Stimulated activated CD8-positive, alpha-beta memory T cell treated with anti-CD3 and anti-CD28 coated beads, Interleukin-2, amount 100 ng/mL, for 1 hour (primary cell): ENCODE data around the gene DLG2.
"Not testable (repeated sequence)": the region's sequence is repeated elsewhere in the genome, so short reads cannot be mapped to it uniquely, and the experiment has no call there.

ENCODE experiments used
- DNase-seq, 2 donors: peaks; one replicate each; pipeline ENCODE4 v3.0.0-alpha.2; 2020; ENCODE audit warnings: low read depth in 2 of 2

DLG2 gene

DNA sequence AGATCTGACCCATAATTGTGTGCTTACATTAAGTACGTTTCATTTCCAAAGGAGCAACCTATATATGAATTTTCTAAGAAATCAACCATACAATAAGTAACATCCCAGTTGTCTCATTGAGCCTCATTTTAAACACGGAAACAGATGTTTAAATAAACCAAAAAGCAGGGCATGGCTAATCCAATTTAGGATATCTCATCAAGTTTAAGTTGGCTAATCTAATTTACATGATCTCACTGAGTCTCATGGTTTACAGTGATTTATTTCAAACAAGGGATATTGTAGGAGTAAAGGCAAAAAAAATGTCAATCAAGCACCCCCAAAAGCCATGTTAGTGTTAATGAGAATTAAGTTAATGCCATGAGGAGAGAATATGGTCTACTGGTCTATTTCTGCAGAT, 1841.2 kb downstream of the DLG2 start:
- no peak for DNase-seq

DNA sequence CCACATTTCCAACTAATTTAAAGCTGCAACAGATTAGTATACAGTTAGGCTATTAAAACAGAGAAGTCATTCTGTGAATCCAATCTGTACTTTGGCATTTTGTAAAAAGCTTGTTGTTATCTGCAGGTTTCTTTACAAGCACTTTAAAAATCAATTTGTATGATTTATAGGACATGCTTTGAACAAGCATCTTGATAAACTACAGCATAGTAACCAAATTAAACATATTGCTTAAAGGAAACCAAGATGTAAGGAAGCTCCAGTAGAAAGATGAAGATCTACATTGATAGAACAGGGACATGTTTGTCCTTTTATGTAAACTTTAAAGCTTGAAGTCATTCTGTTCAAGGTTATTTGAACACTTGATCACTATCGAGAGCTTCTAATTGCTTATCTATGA, 1842.7 kb downstream of the DLG2 start:
- DNase-seq, result no peak

DNA sequence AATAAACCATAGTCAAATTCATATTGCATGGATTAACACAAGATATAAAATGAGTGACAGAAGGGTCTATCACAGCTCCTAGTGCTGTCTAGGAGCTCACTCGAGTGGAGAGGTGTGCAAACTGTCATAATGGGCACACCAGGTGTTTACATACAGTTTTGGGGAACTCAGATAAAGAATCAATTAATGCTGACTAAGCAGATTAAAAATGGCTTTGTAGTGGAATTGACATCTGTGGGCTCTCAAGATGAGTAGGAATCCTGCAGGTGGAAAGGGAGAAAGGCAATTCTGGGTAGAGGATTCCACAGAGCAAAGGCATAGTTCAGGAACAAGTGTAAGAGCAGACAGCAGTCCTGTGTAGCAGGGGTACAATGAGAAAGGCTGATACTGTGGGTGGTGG, 1844.8 kb downstream of the DLG2 start:
- no peak for DNase-seq

DNA sequence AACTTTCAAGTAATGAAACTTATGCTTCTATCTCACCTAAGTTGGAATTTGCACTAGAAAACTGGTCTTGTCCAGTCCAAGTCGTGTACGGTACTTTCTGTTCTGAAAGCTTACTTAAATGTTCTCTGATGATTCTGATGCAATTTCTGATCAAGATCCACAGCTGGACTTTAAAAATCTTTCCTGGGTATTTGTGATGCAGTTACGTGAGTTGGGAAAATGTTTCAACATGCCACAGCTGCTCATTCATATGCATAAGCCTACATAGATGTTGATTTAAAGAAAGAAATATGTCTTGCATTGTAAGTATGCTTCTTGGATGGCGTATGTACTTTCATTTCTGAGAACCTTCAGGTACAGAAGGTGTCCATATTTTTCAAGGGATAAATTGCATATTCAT, 1847.3 kb downstream of the DLG2 start:
- DNase-seq, result no peak

DNA sequence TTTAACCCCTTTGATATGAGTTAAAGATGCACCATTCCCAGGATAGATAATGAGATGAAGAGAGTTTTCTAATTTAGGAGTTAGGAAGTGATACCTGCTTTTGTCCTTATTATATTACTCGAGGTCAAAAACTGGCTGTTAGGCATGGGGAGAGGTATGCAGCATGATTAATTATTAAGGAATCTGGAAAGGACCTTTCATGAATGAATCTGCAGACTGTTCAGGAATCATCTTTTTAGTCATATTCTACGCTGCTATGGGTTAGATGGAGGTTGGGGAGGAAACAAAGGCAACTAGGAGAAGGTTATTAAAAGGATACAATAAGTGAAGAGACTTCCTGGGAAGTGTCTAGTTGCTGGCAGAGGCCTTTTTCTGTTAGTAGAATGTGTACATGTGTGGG, 1848.5 kb downstream of the DLG2 start:
- no peak for DNase-seq

DNA sequence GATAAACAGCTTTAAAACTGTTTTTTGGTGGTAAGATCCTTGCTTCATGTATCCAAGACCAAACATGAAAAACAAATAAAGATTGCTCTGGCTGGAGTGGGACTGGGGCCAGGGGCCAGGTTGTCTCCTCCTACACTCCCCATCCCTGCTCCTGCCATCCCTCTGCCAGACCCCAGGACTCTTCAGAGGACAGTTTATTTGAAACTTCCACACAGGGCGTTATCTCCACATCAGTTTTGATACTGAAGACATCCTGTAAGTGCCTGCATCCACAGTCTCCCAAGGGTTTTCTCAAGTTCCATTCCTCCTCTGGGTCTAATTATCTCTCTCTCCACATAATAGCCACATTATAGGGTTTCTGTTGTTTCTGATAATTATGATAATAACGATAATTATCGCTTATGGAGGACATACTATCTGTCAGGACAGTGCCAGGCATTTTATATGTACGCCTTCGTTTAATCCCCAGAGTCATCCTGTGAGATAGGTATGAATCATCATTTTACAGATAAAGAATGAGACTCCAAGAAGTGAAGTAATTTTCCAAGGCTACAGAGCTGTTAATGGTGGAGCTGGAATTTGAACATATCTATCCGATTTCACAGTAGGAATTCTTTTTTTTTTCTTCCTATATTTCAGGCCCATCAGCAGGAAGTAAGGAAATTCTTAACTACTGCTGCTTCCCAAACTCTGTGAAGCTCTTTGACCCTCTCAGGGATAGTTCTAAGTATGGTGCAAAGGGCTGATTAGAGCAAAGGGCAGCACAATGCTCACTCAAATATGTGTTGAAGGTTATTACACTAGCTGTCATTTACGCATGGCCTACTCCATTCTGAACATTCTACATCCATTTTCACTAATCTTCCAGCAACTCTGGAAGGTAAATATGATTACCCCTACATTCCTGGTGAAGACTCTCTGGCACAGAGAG, 1852.9 kb downstream of the DLG2 start:
- DNase-seq, result no peak

DNA sequence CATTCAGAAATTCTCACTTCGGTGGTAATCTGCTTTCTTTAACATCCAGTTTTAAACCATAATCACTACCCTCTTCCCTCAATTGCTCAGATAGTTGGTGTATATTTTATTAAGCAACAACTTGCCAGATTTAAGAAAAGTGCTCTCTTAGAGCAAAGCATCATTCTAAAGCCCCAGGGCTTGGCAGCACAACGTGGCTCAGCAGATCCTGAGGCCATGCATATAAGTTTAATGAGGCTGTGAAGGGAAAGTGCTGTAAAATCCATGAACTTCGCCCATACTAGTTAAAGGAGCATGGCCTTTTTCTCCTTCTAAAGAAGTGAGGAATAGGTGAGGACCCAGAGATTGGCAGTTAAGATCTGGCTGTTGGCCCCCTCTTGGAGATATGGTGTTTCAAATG, 1858.7 kb downstream of the DLG2 start:
- no peak for DNase-seq

DNA sequence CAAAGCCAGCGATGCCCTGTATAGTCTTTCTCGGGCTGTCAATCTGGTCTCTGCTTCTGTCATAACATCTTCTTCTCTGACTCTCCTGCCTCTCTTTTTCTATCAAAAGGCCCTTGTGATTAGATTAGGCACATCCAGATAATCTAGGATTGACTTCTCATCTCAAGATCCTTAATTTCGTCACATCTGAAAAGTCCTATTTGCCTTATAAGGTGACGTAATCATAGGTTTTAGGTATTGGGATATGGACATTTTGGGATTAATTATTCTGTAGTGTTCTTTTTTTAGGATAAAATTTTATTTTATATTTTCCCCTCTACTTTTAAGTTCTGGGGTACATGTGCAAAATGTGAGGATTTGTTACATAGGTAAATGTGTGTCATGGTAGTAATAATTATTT, 1860.2 kb downstream of the DLG2 start:
- DNase-seq, result no peak

DNA sequence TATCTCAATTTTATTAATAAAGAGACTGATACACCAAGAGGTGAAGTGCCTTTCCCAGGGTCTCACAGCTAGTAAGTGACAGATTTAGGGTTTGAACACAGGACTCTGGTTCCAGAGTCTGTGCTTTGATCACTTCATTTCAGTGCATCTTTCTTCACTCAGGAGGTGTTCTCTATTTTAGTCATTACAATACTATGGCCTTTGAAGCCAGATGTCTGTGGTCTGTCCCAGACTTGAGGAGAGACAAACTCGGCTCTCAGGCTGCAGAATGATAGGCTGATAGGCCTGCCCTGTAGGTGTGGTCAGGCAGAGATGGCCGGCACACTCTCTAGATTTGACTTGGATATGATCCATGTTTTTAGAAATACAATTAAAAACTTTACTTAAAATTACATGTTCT, 1862.5 kb downstream of the DLG2 start:
- DNase-seq, result no peak

DNA sequence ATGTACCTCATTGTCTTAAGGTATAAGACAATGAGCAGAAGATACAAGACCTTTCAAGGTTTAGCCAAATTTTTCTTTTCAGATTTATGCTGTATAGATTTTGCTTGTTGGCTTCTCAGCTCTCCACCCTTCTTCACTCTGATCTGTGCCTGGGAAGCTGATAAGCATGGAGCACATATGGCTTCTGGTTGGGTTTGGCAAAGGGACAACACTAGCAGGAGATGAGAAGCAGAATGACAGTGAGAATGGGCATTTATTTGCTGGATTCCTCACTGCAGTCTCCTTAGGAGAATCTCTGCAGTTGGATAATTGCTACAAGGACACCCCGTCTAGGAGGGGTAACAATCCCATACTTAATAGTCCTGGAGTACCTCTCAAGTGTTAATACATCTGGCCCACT, 1866.2 kb downstream of the DLG2 start:
- DNase-seq, result no peak

DNA sequence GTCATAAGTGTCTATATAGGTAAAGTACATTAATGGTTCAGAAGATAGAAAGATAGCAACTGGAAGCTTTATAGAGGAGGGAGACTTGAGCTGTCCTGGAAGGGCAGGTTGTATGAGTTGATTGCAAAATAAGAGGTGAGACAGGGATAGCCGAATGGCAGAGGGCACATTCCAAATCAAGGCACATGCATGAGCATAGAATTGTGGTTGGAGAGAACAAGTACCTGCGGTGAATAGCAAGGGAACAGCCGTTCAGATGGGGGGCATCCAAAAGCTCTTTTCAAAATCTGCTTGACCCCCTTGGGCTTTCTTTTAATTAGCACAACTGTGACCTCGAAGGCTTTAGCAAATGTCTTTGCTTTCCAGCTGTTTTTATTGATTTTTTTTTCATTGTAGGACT, 1868.0 kb downstream of the DLG2 start:
- DNase-seq, result no peak

DNA sequence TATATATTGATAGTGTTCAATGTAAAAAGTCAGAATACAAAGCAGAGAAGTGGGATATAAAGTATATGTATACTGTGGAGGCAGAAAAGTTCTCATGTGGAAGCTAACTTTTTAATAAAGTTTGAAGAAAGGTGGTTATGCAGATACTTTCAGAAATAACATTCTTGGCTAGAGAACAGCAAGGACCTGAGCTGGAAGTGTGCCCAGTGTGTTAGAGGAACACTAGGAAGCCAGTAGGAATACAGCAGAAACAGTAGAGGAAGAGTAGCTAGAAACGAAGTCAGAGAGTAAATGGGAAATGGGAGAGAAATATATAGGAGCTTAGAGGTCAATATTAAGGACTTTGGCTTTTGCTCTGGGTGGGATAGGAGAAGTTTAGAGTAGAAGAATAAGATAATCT, 1876.1 kb downstream of the DLG2 start:
- no peak for DNase-seq

DNA sequence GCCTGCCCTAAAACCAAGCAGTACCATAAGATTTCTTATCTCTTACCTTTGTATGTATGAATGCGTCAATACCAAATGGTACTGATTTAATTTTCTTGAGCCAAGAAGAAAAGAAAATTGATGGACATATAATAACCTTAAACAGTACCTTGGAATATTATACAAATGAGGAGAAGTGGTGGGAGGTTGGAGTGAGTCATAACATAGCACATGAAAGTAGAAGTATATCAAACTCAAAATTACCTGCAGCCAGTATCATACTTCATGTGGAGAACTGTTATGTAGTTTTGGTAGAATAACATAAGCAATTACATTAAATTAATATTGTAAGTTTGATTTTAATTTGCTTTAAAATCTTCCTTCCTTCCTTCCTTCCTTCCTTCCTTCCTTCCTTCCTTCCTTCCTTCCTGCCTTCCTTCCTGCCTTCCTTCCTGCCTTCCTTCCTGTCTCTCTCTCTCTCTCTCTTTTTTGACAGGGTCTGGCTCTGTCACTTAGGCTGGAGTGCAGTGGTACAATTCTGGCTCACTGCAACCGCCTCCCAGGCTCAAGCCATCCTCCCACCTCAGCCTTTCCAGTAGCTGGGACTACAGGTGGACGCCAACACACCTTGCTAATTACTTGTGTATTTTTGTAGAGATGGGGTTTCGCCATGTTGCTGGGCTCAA, 1880.1 kb downstream of the DLG2 start:
- no peak for DNase-seq

DNA sequence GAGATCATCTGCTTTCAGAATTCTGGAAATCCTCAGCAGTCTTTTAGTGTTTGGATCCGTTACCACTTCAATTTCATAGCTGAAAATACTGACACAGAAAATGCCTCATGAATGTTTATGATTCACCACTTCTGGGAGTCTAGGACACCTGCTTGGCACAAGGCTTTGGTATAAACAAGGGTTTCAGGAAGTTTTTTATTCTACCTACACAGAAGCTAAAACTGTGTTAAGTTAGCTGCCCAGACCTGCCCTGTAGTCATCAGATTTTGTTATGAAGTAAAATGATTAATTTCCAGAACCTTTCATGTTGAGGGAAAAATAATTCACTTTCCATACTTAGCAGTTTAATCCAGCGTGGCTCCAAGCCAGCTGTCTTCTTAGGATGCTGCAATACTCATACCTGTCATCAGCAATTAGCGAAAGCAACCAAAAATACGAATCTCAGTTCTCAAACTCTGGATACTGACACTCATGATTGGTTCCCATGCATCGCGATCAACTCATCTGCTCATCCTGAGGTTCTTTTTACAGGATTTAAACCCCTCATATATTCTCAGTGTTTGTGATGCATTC, 1882.4 kb downstream of the DLG2 start:
- DNase-seq, result no peak

DNA sequence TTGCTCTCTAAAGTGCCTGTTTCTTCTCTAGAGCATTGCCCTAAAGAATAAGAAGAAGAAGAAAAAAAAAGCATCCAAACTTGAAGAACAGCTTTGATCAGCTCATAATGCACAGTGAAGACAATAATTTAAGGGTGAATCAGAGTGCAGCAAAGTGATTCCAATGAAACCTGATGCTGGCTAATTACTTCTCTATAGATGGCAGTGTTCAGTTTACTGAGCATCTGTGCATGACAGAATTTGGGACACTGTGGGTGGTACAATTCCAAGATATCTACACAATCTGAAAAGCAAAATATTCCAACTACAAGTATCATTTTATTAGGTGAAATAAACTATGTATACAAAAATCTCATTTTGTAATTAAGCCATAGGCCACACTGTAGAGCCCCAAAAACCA, 1890.5 kb downstream of the DLG2 start:
- DNase-seq, result no peak

DNA sequence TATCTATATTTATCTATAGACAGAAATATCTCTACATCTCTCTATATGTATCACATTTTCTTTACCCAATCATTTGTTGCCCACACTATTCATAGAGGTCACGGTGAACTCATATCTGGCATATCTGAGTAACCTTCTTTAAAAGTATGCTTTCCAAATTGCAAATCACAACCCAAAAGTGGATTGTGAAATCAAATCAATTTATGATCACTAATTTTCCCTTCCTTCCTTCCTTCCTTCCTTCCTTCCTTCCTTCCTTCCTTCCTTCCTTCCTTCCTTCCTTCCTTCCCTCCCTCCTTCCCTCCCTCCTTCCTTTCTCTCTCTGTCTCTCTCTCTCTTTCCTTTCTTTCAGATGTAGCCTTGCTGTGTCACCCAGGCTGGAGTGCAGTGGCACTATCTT, 1893.0 kb downstream of the DLG2 start:
- DNase-seq, result no peak

DNA sequence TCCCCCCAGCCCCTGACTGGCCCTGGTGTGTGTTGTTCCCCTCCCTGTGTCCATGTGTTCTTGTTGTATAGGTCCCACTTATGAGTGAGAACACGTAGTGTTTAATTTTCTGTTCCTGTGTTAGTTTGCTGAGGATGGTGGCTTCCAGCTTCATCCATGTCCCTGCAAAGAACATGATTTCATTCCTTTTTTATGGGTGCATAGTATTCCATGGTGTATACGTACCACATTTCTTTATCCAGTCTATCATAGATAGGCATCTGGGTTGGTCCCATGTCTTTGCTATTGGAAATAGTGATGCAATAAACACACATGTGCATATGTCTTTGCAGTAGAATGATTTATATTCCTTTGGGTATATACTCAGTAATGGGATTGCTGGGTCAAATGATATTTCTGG, 1895.9 kb downstream of the DLG2 start:
- not testable (repeated sequence) for DNase-seq

DNA sequence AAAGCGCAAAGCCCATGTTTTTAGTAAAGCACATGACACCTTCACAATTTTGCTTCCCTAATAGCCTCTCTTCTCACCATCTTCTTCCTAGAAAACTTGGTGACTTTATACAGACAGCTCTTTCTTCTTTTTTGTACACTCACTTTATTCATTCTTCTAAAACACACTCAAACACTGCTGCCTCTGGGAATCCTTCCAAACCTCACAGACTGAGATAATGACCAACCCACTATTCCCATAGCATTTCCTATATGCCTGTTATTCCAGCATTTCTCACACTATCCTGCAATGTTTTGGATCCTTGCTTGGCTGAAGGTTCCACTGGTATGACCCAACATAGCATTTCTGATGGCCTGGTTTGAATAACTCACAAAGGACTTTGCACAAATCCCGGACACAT, 1898.9 kb downstream of the DLG2 start:
- DNase-seq, result no peak

DNA sequence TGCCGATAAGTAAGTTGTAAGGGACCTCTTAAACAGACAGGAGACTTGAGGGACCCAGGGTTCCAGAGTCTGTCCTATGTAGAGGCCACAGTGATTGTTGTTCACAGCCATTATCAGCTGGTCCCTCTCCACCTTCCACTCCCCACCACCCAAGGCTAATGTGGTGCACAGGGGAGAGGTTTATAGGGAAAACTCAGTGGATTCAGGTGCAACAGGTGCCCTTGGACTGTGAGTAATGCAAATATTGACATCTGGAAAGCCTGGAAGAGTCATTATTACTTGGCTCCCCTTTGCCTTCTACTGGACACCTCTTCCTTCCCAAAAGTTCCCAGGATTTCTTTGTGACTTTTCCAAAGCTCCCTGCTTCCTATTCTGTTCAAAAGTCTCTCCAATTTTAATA, 1899.9 kb downstream of the DLG2 start:
- DNase-seq, result no peak

DNA sequence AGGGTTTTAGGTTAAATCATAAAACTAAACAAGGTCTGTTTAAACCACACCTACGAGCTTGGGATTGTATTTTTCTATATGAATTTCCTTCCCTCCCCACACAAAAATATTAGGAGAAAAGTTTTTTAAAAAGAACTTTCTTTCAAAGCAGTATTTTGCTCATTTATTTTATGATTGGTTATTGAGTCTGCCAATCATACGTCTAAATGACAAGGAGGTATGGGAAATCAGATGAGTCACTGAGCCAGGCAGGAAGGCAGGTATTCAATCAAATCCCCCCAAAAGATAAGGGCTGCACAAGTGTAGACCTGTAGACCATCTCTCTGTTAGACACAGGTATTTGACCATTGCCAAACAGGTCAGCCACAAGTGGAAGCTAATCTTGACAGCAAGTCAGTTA, 1900.8 kb downstream of the DLG2 start:
- no peak for DNase-seq

DNA sequence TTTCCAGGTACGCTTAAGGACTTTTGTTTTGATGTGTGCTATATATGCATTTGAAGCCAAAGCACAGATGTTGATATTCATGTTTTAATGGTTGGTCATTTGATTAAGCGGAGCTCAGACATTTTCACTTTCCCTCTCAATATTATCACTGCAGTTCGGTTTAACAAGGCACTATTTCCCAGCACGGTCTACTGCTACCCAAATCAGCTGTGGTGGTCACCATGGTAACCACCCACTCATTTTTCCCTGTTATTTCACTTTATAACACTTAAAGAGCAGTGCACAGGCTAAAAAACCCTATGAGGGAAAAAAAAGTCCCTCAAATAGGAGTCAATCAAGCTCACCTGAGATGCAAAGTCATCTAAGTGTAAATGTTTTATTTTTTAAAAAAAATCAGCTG, 1901.4 kb downstream of the DLG2 start:
- DNase-seq, result no peak

DNA sequence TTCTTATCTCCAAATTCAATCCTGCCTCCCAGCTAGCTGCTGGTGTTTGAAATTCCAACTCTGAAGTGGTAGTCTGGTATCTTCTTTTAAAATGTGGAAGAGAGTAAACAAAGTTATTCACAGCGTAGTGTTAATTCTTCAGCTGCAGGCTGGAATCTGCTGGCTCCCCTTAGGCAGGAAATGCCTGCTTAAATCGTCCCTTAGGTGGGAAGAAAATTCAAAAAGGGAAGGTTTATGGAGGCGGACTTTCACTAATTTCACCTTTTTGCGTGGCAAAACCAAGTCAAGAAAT, 1901.9 kb downstream of the DLG2 start:
- no peak for DNase-seq

DNA sequence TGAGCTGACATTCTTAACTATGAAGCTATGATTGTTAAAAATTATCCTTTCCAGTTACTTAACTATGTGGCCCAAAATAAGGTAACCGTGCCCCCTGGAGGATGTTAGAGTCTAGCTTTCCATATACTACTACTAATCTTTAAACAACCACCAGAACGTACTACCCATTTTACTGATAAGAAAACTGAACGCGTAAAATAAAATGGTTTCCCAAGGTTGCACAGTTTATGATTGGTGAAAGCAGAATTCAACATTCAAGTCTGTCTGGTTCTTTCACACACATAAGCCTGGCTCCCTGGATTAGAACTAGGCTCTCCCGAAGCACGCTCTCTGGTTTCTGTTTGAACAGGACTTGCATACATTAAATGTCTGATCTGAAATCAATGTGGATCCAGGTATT, 1903.1 kb downstream of the DLG2 start:
- DNase-seq, result no peak
